ENCODE data around the gene ORC5. TPM values are rescaled to one million over a fixed set of nuclear protein-coding genes. Genes with fewer than 3 reads are reported as not detected.
"Not testable (repeated sequence)": the region's sequence is repeated elsewhere in the genome, so short reads cannot be mapped to it uniquely, and the experiment has no call there.

ORC5 gene
- total and polyA plus RNA-seq, 4 donors: 6.5 to 53.6 (median 13.9) TPM

GRCh38 chr7:104196161-104196560 lies 11.7 kb downstream of the ORC5 start:
- ATAC-seq (ENCODE audit: insufficient read depth, low FRiP score): no peak
- TF ChIP-seq CTCF (IDR thresholded peaks at IDR 0.05; ENCODE audit: control extremely low read depth, extremely low read depth): no peak
- Histone ChIP-seq H3K4me1 (ENCODE audit: control insufficient read depth in 5 of 5, insufficient read depth in 5 of 5, low read length in 5 of 5) (no peaks in the 10 kb centered on the region), H3K27ac (ENCODE audit: low read depth in 1 of 2, low read length in 1 of 2) (no peak overlapping the region), H3K36me3 (ENCODE audit: control insufficient read depth in 4 of 4, insufficient read depth in 4 of 4, low read length in 4 of 4) (peaks cover 9 to 46% (median 27%) of the 10 kb centered on the region in 4 donors), H3K4me3 (no peak overlapping the region), H3K27me3 (ENCODE audit: control insufficient read depth in 3 of 3, insufficient read depth in 3 of 3, low read length in 2 of 3) (no peaks in the 10 kb centered on the region), H3K9ac (ENCODE audit: insufficient read depth in 1 of 2, low read length in 2 of 2) (no peak overlapping the region), H3K9me3 (ENCODE audit: control insufficient read depth in 4 of 4, insufficient read depth in 3 of 4, low read length in 3 of 4) (no peaks in the 10 kb centered on the region)
- 76 to 86% methylated on average over 2 of the region's 2 CpGs for WGBS, 2 donors
- DNase-seq: no peak

GRCh38 chr7:104192434-104192833 lies 15.4 kb downstream of the ORC5 start:
- no peak overlapping the region for H3K9ac ChIP-seq (ENCODE audit: insufficient read depth in 1 of 2, low read length in 2 of 2)
- H3K4me3 ChIP-seq: no peak overlapping the region
- TF ChIP-seq CTCF (IDR thresholded peaks at IDR 0.05; ENCODE audit: control extremely low read depth, extremely low read depth): no peak
- no peak overlapping the region for H3K27ac ChIP-seq (ENCODE audit: low read depth in 1 of 2, low read length in 1 of 2)
- DNase-seq (no peak), ATAC-seq (ENCODE audit: insufficient read depth, low FRiP score) (no peak)
- 97 to 98% methylated on average over 1 of the region's 1 CpG for WGBS, 2 donors
- H3K27me3 ChIP-seq (ENCODE audit: control insufficient read depth in 3 of 3, insufficient read depth in 3 of 3, low read length in 2 of 3): no peaks in the 10 kb centered on the region
- H3K9me3 ChIP-seq (ENCODE audit: control insufficient read depth in 4 of 4, insufficient read depth in 3 of 4, low read length in 3 of 4): no peaks in the 10 kb centered on the region
- H3K4me1 ChIP-seq (ENCODE audit: control insufficient read depth in 5 of 5, insufficient read depth in 5 of 5, low read length in 5 of 5): no peaks in the 10 kb centered on the region
- H3K36me3 ChIP-seq (ENCODE audit: control insufficient read depth in 4 of 4, insufficient read depth in 4 of 4, low read length in 4 of 4): peaks cover 2 to 26% (median 14%) of the 10 kb centered on the region in 4 donors

GRCh38 chr7:104185346-104185745 lies 22.5 kb downstream of the ORC5 start:
- Histone ChIP-seq H3K27ac (ENCODE audit: low read depth in 1 of 2, low read length in 1 of 2) (no peak overlapping the region), H3K27me3 (ENCODE audit: control insufficient read depth in 3 of 3, insufficient read depth in 3 of 3, low read length in 2 of 3) (no peaks in the 10 kb centered on the region), H3K4me1 (ENCODE audit: control insufficient read depth in 5 of 5, insufficient read depth in 5 of 5, low read length in 5 of 5) (no peaks in the 10 kb centered on the region), H3K4me3 (no peak overlapping the region), H3K9me3 (ENCODE audit: control insufficient read depth in 4 of 4, insufficient read depth in 3 of 4, low read length in 3 of 4) (no peaks in the 10 kb centered on the region), H3K9ac (ENCODE audit: insufficient read depth in 1 of 2, low read length in 2 of 2) (no peak overlapping the region), H3K36me3 (ENCODE audit: control insufficient read depth in 4 of 4, insufficient read depth in 4 of 4, low read length in 4 of 4) (peaks cover 8 to 28% (median 19%) of the 10 kb centered on the region in 4 donors)
- WGBS, 2 donors: 56 to 72% methylated on average over 3 of the region's 3 CpGs
- TF ChIP-seq CTCF (IDR thresholded peaks at IDR 0.05; ENCODE audit: control extremely low read depth, extremely low read depth): no peak
- no peak for ATAC-seq (ENCODE audit: insufficient read depth, low FRiP score)
- DNase-seq: no peak

- no peak overlapping the region for H3K27ac ChIP-seq (ENCODE audit: low read depth in 1 of 2, low read length in 1 of 2)
- peaks cover 0 to 12% (median 0%) of the 10 kb centered on the region in 5 donors for H3K4me1 ChIP-seq (ENCODE audit: control insufficient read depth in 5 of 5, insufficient read depth in 5 of 5, low read length in 5 of 5)
- ATAC-seq (ENCODE audit: insufficient read depth, low FRiP score) (no peak), DNase-seq (peak in 2 of 3 donors; percentile 4 to 29)
- no peak overlapping the region for H3K9ac ChIP-seq (ENCODE audit: insufficient read depth in 1 of 2, low read length in 2 of 2)
- no peak overlapping the region for H3K4me3 ChIP-seq
- H3K36me3 ChIP-seq (ENCODE audit: control insufficient read depth in 4 of 4, insufficient read depth in 4 of 4, low read length in 4 of 4): peaks cover 5 to 21% (median 12%) of the 10 kb centered on the region in 4 donors
- WGBS, 2 donors: 95 to 97% methylated on average over 2 of the region's 2 CpGs
- TF ChIP-seq CTCF (IDR thresholded peaks at IDR 0.05; ENCODE audit: control extremely low read depth, extremely low read depth): no peak
- no peaks in the 10 kb centered on the region for H3K27me3 ChIP-seq (ENCODE audit: control insufficient read depth in 3 of 3, insufficient read depth in 3 of 3, low read length in 2 of 3)
- H3K9me3 ChIP-seq (ENCODE audit: control insufficient read depth in 4 of 4, insufficient read depth in 3 of 4, low read length in 3 of 4): peaks cover 0 to 7% (median 3%) of the 10 kb centered on the region in 4 donors
Observed at GRCh38 chr7:104179178-104179577, 28.6 kb downstream of the ORC5 start.

- not testable (repeated sequence) for H3K27me3 ChIP-seq (ENCODE audit: control insufficient read depth in 3 of 3, insufficient read depth in 3 of 3, low read length in 2 of 3); H3K9me3 ChIP-seq (ENCODE audit: control insufficient read depth in 4 of 4, insufficient read depth in 3 of 4, low read length in 3 of 4); DNase-seq; ATAC-seq (ENCODE audit: insufficient read depth, low FRiP score); H3K4me3 ChIP-seq; H3K9ac ChIP-seq (ENCODE audit: insufficient read depth in 1 of 2, low read length in 2 of 2); H3K27ac ChIP-seq (ENCODE audit: low read depth in 1 of 2, low read length in 1 of 2)
- H3K4me1 ChIP-seq (ENCODE audit: control insufficient read depth in 5 of 5, insufficient read depth in 5 of 5, low read length in 5 of 5): peaks cover 0 to 12% (median 0%) of the 10 kb centered on the region in 5 donors
- WGBS, 2 donors: 99% methylated on average over 6 of the region's 6 CpGs
- peaks cover 2 to 17% (median 10%) of the 10 kb centered on the region in 4 donors for H3K36me3 ChIP-seq (ENCODE audit: control insufficient read depth in 4 of 4, insufficient read depth in 4 of 4, low read length in 4 of 4)
Observed at GRCh38 chr7:104177565-104178083, 30.2 kb downstream of the ORC5 start.

Data from lung (tissue), 12 donors.